DOHH2 (cell line): ENCODE results near the gene TTC16.

ENCODE experiments used
- H3F3A ChIP-seq: fragments of 200-600 bp; sonication (generic), shearing (Covaris generic); 2 replicates; pipeline ENCODE4 v1.6.0; 2016; ENCODE audit warnings: antibody characterized with exemption, mild to moderate bottlenecking; ENCODE audit not compliant: control insufficient read depth, insufficient read depth
- H3K27ac ChIP-seq: fragments of 200-600 bp; sonication (generic); 2 replicates; pipeline ENCODE4 v1.5.1; 2014; ENCODE audit warnings: low read depth, mild to moderate bottlenecking, low read length, moderate library complexity
- H3K27me3 ChIP-seq: fragments of 200-600 bp; sonication (generic); 2 replicates; pipeline ENCODE4 v1.6.1; 2014; ENCODE audit warnings: mild to moderate bottlenecking, low read length, mixed read lengths; ENCODE audit not compliant: control insufficient read depth
- H3K36me3 ChIP-seq: fragments of 200-600 bp; sonication (generic); 2 replicates; pipeline ENCODE4 v1.6.1; 2014; ENCODE audit warnings: mild to moderate bottlenecking, low read length, moderate library complexity, mixed read lengths; ENCODE audit not compliant: control insufficient read depth
- H3K4me1 ChIP-seq: fragments of 200-600 bp; sonication (generic); 2 replicates; pipeline ENCODE4 v1.6.1; 2014; ENCODE audit warnings: mild to moderate bottlenecking, low read length, mixed read lengths; ENCODE audit not compliant: control insufficient read depth
- H3K4me2 ChIP-seq: fragments of 200-600 bp; sonication (generic); 2 replicates; pipeline ENCODE4 v1.6.0; 2014; ENCODE audit warnings: mild to moderate bottlenecking, low read length, moderate library complexity
- H3K4me3 ChIP-seq: fragments of 200-600 bp; sonication (generic); 2 replicates; pipeline ENCODE4 v1.5.1; 2014; ENCODE audit warnings: mild to moderate bottlenecking, low read length, mixed read lengths
- H3K79me2 ChIP-seq: fragments of 200-600 bp; sonication (generic); 2 replicates; pipeline ENCODE4 v1.6.1; 2014; ENCODE audit warnings: mild to moderate bottlenecking, low read length, mixed read lengths; ENCODE audit not compliant: control insufficient read depth
- H3K9me2 ChIP-seq: fragments of 200-600 bp; sonication (generic); replicated peaks from 2 replicates; pipeline ENCODE4 v1.6.1; 2014; ENCODE audit warnings: mild to moderate bottlenecking, low read length, mixed read lengths; ENCODE audit not compliant: control insufficient read depth
- H3K9me3 ChIP-seq: fragments of 200-600 bp; sonication (generic); 2 replicates; pipeline ENCODE4 v1.6.1; 2014; ENCODE audit warnings: antibody characterized with exemption, low read length, mixed read lengths; ENCODE audit not compliant: control insufficient read depth, insufficient read depth
- H4K20me1 ChIP-seq: fragments of 200-600 bp; sonication (generic); 2 replicates; pipeline ENCODE4 v1.6.0; 2014; ENCODE audit warnings: low read depth, mild to moderate bottlenecking, antibody characterized with exemption, low read length, moderate library complexity; ENCODE audit not compliant: control insufficient read depth, insufficient read depth
- EZH2phosphoT487 ChIP-seq: fragments of 200-600 bp; sonication (generic); IDR thresholded peaks from 2 replicates; pipeline ENCODE4 v1.6.1; 2017; ENCODE audit warnings: borderline replicate concordance, mild to moderate bottlenecking, antibody characterized with exemption, low read length, moderate library complexity, mixed read lengths
- TF ChIP-seq, protein P1 (sequence below): fragments of 200-600 bp; sonication (generic); IDR thresholded peaks from one replicate; pipeline ENCODE4 v1.5.1; 2014; ENCODE audit warnings: antibody characterized with exemption, mild to moderate bottlenecking, low read depth, low read length; ENCODE audit not compliant: poor library complexity, severe bottlenecking

Gene TTC16

GRCh38 chr9:127692071-127692470 is 23.8 kb upstream of the TTC16 start:
- Histone ChIP-seq H3K4me2 (no peak overlapping the region), H4K20me1 (no peaks in the 10 kb centered on the region), H3K36me3 (no peaks in the 10 kb centered on the region), H3K4me1 (no peaks in the 10 kb centered on the region), H3K4me3 (no peak overlapping the region), H3K9me2 (no peaks in the 10 kb centered on the region), H3F3A (no peaks in the 10 kb centered on the region), H3K9me3 (no peaks in the 10 kb centered on the region), H3K27ac (no peak overlapping the region), H3K27me3 (no peaks in the 10 kb centered on the region), H3K79me2 (no peaks in the 10 kb centered on the region)
- TF ChIP-seq EZH2phosphoT487, result no peak
- TF ChIP-seq, protein P1, sequence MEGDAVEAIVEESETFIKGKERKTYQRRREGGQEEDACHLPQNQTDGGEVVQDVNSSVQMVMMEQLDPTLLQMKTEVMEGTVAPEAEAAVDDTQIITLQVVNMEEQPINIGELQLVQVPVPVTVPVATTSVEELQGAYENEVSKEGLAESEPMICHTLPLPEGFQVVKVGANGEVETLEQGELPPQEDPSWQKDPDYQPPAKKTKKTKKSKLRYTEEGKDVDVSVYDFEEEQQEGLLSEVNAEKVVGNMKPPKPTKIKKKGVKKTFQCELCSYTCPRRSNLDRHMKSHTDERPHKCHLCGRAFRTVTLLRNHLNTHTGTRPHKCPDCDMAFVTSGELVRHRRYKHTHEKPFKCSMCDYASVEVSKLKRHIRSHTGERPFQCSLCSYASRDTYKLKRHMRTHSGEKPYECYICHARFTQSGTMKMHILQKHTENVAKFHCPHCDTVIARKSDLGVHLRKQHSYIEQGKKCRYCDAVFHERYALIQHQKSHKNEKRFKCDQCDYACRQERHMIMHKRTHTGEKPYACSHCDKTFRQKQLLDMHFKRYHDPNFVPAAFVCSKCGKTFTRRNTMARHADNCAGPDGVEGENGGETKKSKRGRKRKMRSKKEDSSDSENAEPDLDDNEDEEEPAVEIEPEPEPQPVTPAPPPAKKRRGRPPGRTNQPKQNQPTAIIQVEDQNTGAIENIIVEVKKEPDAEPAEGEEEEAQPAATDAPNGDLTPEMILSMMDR, result no peak

DNA sequence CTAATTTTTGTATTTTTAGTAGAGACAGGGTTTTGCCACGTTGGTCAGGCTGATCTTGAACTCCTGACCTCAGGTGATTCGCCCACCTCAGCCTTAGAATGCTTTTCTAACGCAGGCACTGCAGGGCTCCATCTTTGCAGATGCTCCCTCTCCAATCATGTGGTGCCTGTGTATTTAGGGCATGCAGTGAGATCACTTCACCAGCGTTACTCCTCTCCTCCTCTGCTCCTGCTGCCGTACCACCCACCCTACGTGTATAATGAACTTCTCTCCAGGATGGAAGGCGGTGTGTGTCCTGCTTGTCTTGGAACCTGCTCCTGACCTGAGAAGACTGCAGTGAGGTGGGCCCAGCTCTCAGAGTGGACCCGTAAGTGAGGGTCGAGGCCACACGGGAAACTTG is 22.7 kb upstream of the TTC16 start:
- Histone ChIP-seq H3K9me3 (no peaks in the 10 kb centered on the region), H3F3A (no peaks in the 10 kb centered on the region), H3K27ac (no peak overlapping the region), H3K9me2 (no peaks in the 10 kb centered on the region), H3K4me1 (no peaks in the 10 kb centered on the region), H3K4me2 (no peak overlapping the region), H4K20me1 (no peaks in the 10 kb centered on the region), H3K27me3 (no peaks in the 10 kb centered on the region), H3K36me3 (no peaks in the 10 kb centered on the region), H3K79me2 (no peaks in the 10 kb centered on the region), H3K4me3 (no peak overlapping the region)
- no peak for TF ChIP-seq EZH2phosphoT487
- TF ChIP-seq, protein P1, result no peak

GRCh38 chr9:127693697-127694096 is 22.2 kb upstream of the TTC16 start:
- no peaks in the 10 kb centered on the region for H3K4me1 ChIP-seq
- H3K79me2 ChIP-seq, result no peaks in the 10 kb centered on the region
- H3K27ac ChIP-seq, result no peak overlapping the region
- H3K27me3 ChIP-seq, result no peaks in the 10 kb centered on the region
- no peaks in the 10 kb centered on the region for H4K20me1 ChIP-seq
- no peaks in the 10 kb centered on the region for H3K9me2 ChIP-seq
- H3F3A ChIP-seq, result no peaks in the 10 kb centered on the region
- H3K4me2 ChIP-seq, result no peak overlapping the region
- H3K36me3 ChIP-seq, result no peaks in the 10 kb centered on the region
- TF ChIP-seq EZH2phosphoT487, result no peak
- TF ChIP-seq, protein P1, result no peak
- no peak overlapping the region for H3K4me3 ChIP-seq
- no peaks in the 10 kb centered on the region for H3K9me3 ChIP-seq
